HG03095 (cell line): ENCODE measurements around the gene DDAH2.

ENCODE experiments used
- ATAC-seq: cut with Tn5 transposase; IDR thresholded peaks from one replicate; pipeline ENCODE4 v1.9.1; 2021; ENCODE audit warnings: moderate library complexity; ENCODE audit not compliant: unreplicated experiment

Gene DDAH2

DNA sequence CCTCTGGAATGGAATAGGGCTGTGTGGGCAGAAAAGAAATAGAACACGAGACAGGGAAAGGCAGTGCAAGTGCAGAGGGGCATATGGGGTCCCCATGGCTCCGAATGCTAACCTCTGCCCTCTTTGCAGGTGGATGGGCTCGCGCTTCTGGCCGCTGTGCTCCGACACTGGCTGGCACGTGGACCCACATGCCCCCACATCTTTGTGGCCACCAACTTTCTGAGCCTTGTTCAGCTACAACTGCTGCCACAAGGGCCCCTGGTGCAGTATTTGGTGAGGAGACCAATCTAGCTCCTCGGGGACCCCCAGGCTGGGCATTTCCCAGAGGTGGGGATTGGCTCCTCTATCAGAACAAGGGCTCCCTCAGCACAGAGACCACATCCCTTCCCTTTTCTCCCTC, 32.2 kb upstream of the DDAH2 start:
- no peak for ATAC-seq

GRCh38 chr6:31760790-31761189, 31.7 kb upstream of the DDAH2 start:
- no peak for ATAC-seq

- ATAC-seq, result no peak
These were observed 29.2 kb upstream of the DDAH2 start for GRCh38 chr6:31758281-31758680.

- ATAC-seq, result no peak
These were observed 23.7 kb upstream of the DDAH2 start for GRCh38 chr6:31752739-31753319.

DNA sequence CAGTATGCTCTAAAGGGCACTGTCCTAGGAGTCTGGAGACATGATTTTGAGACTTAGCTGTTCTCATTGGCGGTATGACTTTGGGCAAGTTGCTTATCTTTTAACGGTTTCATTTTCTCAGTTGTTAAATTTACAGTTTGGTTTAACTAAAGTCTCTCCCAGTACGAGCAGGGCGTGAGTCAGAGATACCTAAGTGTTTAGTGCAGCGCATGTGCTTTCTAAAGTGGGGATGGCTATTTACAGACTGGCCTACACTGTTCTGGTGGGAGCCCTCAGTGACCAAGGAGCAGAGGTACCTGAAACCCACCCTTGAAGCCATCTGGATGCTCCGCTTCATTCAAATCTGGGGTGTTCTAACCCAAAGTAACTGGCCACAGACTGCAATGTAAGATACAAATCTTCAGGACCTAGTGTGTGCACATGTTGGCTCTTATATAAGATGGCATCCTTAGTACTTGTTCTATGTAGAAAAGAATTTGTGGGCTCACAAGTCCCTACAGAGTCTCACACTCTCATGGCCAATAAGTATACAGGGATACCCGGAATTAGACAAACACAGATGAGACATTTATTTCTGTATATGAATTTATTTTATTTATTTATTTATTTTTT, 21.4 kb upstream of the DDAH2 start:
- no peak for ATAC-seq

DNA sequence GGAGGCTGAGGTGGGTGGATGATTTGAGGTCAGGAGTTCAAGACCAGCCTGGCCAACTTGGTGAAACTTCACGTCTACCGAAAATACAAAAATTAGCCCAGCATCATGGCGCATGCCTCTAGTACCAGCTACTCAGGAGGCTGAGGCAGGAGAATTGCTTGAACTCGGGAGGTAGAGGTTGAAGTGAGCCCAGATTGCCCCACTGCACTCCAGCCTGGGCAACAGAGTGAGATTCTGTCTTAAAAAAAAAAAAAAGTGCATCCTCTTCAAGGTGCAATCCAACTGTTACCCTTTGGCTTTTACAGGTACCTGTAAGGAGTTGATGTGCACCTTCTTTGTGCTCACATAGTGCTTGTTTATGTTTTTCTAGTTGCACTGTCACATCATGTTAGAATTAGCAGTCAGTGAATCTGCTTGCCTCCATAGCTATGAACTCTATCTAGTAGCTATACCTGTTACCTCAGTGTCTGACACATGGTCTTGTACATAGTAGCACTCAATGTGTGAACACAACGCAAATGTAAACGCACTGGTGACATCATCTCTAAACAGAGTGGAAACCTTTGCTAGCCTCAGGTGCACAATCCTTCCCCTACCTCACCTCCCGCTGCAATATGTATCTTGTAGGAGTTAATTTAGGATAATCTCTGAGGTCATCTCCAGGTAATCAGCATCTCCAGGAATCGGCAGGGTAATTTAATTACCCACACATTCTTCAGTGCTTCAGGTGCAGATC, 20.4 kb upstream of the DDAH2 start:
- ATAC-seq, result no peak

GRCh38 chr6:31744422-31744821, 15.3 kb upstream of the DDAH2 start:
- no peak for ATAC-seq

DNA sequence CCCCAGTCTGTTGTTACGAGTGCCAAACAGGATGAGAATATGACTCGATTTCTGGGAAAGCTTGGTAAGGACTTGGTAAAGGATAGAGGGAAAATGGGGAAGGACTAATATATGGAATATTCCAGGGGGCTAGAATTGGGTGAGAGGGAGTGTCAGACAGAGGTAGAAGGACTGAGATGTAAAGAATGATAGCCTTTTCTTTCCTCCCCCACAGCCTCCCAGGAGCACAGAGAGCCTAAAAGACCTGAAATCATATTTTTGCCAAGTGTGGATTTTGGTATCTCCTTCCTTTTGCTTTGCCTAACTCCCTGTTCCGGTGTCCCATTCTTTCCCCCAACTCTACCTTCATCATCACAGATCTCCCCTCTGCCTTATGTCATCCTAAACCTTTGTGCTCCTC, 13.8 kb upstream of the DDAH2 start:
- ATAC-seq, result no peak

DNA sequence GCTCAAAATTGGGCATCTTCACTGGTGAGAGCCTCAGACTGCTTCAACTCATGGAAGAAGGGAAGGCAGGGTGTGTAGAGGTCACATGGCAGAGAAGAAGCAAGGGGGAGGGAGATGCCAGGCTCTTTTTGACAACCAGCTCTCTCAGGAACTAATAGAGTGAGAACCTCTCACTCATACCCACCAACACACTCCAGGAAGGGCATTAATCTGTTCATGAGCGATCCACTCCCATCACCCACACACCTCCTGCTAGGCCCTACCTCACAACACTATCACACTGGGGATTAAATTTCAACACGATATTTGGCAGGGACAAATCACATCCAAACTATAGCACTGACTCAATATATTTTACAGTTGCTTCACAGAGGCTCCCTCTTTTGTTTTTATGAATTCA, 12.7 kb upstream of the DDAH2 start:
- no peak for ATAC-seq

DNA sequence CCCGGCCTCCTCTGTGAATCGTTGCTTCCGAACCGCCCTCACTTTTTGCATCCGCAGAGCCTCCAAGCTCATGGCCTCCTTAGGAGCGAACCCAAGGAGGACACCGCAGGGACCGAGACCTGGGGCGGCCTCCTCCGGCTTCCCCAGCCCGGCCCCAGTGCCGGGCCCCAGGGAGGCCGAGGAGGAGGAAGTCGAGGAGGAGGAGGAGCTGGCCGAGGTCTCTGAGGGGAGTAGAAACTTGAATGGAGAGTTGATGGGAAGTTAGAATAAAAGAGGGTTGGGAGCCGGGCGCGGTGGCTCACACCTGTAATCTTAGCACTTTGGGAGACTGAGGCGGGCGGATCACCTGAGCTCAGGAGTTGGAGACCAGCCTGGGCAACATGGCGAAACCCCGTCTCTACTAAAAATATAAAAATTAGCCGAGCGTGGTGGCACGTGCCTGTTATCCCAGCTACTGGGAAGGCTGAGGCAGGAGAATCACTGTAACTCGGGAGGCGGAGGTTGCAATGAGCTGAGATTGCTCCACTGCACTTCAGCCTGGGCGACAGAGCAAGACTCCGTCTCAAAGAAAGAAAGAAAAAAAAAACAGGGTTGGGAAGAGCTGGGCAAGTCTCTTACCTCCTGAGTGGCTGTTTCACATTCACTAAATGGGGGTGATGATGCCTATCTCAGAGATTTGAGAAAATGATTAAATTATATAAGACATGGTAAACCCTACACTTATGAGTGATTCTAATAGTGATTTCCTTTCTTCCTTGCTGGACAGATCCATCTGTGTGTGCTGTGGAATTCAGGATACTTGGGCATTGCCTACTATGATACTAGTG, 11.5 kb upstream of the DDAH2 start:
- no peak for ATAC-seq

DNA sequence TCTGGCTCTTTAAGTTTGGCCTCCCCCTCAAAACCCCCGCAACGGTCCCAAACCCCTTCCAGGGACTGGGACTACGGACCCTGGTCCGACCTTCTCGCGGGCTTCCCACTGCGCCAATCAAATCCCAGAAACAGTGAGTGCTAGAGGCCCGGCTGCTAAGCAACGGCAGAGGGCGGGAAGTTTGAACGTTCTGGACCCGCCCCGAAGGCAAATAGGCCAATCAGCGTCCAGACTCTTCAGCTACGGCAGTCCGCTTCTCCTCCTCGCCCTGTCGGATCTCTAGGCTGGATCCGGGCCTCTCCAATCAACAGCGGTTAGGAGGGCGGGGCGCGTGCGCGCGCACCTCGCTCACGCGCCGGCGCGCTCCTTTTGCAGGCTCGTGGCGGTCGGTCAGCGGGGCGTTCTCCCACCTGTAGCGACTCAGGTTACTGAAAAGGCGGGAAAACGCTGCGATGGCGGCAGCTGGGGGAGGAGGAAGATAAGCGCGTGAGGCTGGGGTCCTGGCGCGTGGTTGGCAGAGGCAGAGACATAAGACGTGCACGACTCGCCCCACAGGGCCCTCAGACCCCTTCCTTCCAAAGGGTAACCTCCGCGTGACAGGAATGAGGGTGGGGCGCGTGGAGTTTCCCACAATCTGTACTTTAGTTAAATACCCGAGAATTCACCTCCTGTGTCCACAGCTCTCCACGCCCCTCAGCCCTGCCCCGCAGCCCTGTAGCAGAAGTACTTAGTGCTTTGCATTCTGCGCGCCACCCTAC, 10.7 kb upstream of the DDAH2 start, which contains the start of gene MSH5:
TSS of gene MSH5 (plus strand) at position 367 of the 758 bp plus-strand sequence. CDS start 462 bp downstream, outside the sequence.
- peak; percentile 69 for ATAC-seq

- ATAC-seq, result no peak
These were observed 9.2 kb upstream of the DDAH2 start for GRCh38 chr6:31737991-31738979.

DNA sequence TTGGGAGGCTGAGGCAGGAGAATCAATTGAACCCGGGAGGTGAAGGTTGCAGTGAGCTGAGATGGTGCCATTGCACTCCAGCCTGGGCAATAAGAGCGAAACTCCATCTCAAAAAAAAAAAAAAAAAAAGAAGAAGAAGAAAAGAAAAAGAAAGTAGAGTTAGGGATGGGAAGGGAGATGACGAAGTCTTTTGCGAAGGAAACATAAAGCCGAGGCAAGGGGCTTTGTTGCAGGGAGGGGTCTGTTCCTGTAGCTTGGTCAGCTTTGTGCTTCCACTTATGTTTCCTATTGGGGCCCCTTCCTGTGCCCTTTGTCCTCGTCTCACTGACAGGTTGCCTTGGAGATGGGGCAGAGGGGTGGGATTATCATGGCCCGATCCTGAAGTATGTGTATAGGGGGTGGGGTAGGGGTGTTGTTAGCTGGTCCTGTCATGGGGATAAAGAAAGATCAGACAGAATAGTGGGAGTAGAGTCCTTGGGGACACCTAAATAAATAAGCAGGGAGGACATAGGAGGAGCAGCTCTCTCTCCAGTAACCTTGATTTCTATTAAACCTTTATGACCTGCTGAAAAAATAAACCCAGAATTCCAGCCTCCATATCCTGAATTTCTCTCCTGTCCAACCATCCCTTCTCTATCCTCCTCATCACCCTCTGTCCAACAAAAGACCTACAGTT, 8.4 kb upstream of the DDAH2 start:
- ATAC-seq, result no peak

- ATAC-seq, result no peak
These were observed 7.7 kb upstream of the DDAH2 start for GRCh38 chr6:31736768-31737314.

DNA sequence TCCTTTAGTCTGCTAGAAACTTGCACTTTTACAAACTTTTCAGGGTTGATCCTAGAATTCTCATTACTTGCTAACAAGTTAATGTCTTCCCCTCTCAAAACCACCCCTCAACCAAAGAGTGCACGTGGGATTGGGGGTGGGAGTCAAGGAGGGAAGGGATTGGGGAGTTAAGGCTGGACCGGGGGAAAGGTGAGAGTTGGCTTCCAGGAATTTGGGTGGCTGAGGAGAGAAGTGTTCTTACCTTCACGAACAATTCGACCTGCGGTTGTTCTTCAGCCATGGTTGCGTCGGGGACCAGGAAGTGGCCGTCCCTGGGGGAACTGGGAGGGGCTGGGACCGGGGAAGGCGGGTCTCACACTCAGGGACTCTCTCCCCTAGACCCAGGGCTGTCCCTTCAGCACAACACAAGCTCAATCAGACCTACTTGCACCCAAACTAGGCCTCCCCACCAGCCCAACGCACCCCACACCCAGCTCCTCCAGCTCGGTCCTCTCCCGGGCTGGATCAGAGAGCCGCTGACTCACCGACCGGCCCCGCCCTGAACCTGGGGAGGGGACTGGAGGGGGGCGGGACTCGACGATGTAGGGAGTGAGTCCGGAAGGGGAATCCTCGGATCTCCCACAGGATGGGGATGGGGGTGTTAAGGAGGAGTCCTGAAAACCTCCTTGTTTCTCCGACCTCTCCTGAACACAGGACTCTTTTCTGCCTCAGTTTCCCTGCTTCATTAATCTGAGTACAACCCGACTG, 7.1 kb upstream of the DDAH2 start, which contains the start of gene CLIC1:
TSS of gene CLIC1 (minus strand) at position 510 of the 747 bp plus-strand sequence. CDS start at position 280, 230 bp downstream.
- ATAC-seq, result no peak

DNA sequence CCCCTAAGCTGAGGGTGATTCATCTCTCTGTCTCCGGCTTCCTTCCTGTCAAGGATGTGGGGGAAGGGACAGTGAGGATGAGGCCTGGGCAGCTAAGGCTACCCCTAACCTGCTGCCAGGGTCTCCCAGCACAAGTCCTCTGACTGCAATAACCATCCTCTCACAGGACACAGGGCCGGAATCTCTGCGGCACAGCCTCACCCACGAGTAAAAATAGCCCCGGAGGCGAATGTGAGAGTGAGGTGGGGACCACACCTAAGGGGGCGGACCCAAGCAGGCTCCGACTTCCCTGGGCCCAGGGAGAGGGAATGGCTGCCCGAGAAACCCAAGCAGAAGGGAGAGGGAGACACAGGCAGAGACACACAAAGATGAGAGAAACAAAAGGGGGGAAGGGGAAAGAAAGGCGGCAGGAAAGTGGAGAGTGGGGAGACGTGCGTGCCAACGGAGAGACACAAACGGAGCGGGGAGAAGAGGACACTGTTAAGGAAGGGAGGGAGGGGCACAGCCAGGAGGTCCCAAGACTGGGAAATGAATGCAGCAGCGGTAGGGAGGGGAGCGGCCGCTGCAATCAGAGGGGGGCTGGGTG, 5.8 kb upstream of the DDAH2 start:
- ATAC-seq, result peak; percentile 24

GRCh38 chr6:31734247-31734820, 5.2 kb upstream of the DDAH2 start:
- ATAC-seq, result no peak
